Measurements from ENCODE around the gene ARL5A. TPM values are rescaled to one million over a fixed set of nuclear protein-coding genes. Genes with fewer than 3 reads are reported as not detected.

ARL5A gene
- total RNA-seq, 4 donors from 2014 or later: 44.2 to 63.5 (median 55.0) TPM

DNA sequence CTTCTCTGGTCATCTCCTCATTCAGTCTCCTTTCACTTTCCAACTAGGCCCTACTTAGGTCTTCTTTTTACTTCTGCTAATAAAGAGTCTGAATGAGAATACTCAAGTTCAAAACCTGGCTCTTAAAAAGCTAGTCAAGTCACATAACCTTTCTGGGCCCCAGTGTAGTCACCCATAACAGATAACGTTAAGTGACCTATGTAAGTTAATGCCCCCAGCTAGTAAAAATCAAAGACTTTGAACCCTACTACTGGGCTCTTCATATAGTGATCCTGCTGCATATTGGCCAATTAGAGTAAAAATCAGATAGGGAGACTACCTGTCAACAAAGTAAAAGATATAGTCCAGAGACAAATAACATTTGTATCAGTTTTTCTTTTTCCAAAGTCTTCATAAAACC lies 17.7 kb downstream of the ARL5A start:
- DNase-seq (ENCODE audit: low spot score) (no peak), ATAC-seq (ENCODE audit: low FRiP score) (no peak)
- TF ChIP-seq, protein P1, sequence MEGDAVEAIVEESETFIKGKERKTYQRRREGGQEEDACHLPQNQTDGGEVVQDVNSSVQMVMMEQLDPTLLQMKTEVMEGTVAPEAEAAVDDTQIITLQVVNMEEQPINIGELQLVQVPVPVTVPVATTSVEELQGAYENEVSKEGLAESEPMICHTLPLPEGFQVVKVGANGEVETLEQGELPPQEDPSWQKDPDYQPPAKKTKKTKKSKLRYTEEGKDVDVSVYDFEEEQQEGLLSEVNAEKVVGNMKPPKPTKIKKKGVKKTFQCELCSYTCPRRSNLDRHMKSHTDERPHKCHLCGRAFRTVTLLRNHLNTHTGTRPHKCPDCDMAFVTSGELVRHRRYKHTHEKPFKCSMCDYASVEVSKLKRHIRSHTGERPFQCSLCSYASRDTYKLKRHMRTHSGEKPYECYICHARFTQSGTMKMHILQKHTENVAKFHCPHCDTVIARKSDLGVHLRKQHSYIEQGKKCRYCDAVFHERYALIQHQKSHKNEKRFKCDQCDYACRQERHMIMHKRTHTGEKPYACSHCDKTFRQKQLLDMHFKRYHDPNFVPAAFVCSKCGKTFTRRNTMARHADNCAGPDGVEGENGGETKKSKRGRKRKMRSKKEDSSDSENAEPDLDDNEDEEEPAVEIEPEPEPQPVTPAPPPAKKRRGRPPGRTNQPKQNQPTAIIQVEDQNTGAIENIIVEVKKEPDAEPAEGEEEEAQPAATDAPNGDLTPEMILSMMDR (IDR thresholded peaks at IDR 0.05): no peak

DNA sequence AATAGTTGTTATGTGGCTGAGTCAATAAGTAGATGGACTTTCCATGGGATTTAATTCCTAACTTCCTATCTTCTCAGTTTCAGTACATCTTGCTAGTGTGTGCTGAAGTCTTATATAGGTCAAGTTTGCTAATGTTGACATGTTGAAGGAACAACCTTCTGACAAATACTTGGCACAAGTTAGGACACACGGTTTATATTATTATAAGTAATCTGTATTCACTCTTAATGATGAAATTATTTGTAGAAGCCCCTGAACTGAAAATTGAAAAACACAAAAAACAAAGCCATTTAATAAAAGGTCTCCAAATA lies 19.2 kb downstream of the ARL5A start:
- DNase-seq (ENCODE audit: low spot score): no peak
- no peak for ATAC-seq (ENCODE audit: low FRiP score)
- TF ChIP-seq, protein P1 (IDR thresholded peaks at IDR 0.05): no peak

DNA sequence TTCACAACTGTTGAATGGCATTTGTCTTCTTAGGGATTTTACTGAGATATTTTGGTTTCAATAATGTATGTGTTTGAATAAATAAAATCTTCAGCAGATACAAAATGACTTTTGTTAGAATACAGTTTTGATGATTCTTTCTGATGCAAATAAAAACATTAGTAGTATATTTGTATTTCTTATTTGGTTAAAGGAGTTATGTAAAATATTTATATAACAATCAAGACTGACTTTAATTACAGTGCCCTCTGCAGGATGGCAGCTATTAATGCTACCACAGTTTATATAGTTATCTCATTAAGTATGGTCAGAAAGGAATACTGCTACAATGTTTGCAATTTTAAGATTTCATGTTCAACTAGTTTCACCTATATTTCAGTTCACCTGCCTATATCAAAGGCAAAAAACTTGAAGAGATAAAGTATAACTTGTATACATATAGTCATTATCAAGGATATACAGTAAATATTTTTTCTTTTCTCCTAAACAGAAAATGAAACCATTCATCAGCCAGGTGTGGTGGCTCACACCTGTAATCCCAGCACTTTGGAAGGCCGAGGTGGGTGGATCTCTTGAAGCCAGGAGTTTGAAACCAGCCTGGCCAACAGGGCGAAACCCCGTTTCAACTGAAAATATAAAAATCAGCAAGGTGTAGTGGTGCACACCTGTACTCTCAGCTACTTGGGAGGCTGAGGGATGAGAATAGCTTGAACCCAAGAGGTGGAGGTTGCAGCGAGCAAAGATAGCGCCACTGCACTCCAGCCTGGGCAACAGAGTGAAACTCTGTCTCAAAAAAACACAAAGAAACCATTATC lies 19.8 kb downstream of the ARL5A start:
- TF ChIP-seq, protein P1 (IDR thresholded peaks at IDR 0.05): no peak
- no peak for ATAC-seq (ENCODE audit: low FRiP score)

DNA sequence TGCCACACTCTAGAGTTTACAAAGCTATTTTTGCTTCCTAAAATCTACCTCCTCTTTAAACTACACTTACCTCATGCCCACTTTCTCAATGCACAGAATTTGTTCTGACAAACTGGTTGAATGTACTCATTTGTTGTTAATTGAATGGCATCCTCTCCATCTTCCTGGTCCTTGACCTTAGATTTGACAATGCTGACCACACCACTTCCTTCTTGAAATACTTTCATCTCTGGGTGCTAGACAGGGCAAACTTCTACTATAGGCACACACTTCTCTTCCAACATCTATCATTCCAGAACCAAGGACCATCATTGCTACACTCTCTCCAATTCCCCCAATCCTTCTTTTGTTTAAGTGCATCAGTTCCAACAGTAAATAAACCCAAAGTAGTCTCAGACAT lies 22.3 kb downstream of the ARL5A start:
- TF ChIP-seq, protein P1 (IDR thresholded peaks at IDR 0.05): no peak
- DNase-seq (ENCODE audit: low spot score) (no peak), ATAC-seq (ENCODE audit: low FRiP score) (no peak)

More for the DNA sequence above, 19.8 kb downstream of the ARL5A start:
- no peak for DNase-seq (ENCODE audit: low spot score)

DNA sequence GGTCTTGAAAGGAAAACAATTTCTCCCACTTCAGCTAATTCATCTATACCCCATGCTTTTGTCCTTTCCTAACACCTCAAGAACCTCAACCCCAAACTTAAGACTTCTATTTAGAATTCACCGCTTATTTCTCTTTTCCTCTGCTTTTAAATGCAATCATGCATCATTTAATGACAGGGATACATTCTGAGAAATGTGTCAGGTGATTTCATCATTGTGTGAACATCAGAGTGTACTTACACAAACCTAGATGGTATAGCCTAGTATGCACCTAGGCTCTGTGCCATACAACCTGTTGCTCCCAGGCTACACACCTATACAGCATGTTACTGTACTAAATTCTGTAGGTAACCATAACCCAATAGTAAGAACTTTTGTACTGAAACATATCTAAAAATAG lies 22.9 kb downstream of the ARL5A start:
- TF ChIP-seq, protein P1 (IDR thresholded peaks at IDR 0.05): no peak
- DNase-seq (ENCODE audit: low spot score): no peak
- ATAC-seq (ENCODE audit: low FRiP score): no peak

DNA sequence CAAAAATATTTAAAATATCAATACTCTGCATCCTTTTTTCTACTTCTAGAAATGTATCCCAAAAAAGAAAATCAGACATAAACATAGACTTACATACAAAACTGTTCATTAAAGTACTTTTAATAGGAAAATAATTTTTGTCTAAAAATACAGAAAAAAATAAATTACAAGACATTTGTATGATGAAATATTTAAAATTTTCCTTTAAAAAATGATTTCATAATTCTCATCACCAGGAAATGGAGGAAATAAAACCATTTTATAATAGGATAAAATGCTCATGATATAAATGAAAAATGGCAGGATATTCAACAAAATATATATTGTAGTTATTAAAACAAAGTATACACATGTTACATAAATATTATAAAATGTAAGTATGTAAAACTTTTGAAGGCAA lies 24.4 kb downstream of the ARL5A start:
- TF ChIP-seq, protein P1 (IDR thresholded peaks at IDR 0.05): no peak
- no peak for DNase-seq (ENCODE audit: low spot score)
- ATAC-seq (ENCODE audit: low FRiP score): no peak

DNA sequence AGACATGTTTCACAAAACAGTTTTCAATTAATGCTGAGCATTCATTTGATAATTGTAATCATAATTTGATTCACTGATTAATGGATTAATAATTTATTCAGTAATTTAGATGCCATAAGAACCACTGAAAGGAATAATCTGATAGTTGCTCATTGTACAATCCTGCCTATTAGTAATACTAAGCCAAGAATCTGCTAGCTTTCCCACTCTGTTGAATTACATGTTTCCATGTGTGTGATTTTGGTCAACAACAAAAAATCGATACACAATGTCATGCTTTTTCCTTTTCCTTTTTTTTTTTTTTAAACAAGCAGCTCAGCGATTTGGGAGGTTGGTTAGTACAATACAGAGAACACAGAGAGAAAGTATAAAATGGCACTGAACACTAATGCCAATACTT lies 25.9 kb downstream of the ARL5A start:
- no peak for DNase-seq (ENCODE audit: low spot score)
- TF ChIP-seq, protein P1 (IDR thresholded peaks at IDR 0.05): no peak
- no peak for ATAC-seq (ENCODE audit: low FRiP score)
